ENCODE measurements around the gene HDAC9. TPM values are rescaled to one million over a fixed set of nuclear protein-coding genes. Genes with fewer than 3 reads are reported as not detected.

The HDAC9 gene
- total and polyA plus RNA-seq, 2 experiments from 2014 or later, result 3.7 to 9.4 TPM

DNA sequence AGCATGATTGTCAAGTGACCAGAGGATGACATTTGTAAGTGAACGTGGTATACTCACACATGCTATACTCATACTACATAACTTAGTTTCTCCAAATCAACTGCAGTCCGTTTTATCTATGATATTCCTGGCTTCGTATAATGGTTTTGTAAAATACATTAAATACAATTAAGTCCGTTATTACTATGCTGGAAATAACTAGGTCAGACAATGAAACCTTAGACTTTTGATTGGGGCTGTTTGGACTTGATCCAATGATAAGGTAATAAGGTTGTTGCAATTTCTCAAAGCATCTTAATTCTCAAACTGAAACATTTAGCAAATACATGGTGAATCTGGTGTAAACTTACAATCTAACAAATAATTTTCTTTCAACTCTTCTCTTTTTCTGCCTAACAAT, 504.9 kb downstream of the HDAC9 start:
- Histone ChIP-seq H3K4me3 (no peak overlapping the region), H3K27ac (no peak overlapping the region), H3K9me2 (replicated peaks; ENCODE audit: insufficient read depth) (no peaks in the 10 kb centered on the region), H3K36me3 (replicated peaks; ENCODE audit: insufficient read depth, low read depth) (no peaks in the 10 kb centered on the region), H3K79me2 (no peaks in the 10 kb centered on the region), H3K4me1 (ENCODE audit: insufficient read depth) (no peaks in the 10 kb centered on the region), H3K9me3 (ENCODE audit: low read depth) (no peaks in the 10 kb centered on the region), H4K20me1 (ENCODE audit: insufficient read depth, poor library complexity, severe bottlenecking) (no peaks in the 10 kb centered on the region), H3K27me3 (no peaks in the 10 kb centered on the region), H3K4me2 (no peak overlapping the region), H2AFZ (no peak overlapping the region)
- 79% methylated on average over 4 of the region's 4 CpGs for WGBS (ENCODE audit: low lambda C conversion rate, missing lambda C conversion rate)
- TF ChIP-seq EZH2 (IDR thresholded peaks at IDR 0.05; ENCODE audit: borderline replicate concordance), result no peak
- TF ChIP-seq, protein P1, sequence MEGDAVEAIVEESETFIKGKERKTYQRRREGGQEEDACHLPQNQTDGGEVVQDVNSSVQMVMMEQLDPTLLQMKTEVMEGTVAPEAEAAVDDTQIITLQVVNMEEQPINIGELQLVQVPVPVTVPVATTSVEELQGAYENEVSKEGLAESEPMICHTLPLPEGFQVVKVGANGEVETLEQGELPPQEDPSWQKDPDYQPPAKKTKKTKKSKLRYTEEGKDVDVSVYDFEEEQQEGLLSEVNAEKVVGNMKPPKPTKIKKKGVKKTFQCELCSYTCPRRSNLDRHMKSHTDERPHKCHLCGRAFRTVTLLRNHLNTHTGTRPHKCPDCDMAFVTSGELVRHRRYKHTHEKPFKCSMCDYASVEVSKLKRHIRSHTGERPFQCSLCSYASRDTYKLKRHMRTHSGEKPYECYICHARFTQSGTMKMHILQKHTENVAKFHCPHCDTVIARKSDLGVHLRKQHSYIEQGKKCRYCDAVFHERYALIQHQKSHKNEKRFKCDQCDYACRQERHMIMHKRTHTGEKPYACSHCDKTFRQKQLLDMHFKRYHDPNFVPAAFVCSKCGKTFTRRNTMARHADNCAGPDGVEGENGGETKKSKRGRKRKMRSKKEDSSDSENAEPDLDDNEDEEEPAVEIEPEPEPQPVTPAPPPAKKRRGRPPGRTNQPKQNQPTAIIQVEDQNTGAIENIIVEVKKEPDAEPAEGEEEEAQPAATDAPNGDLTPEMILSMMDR (IDR thresholded peaks at IDR 0.05; ENCODE audit: poor library complexity), result no peak
- TF ChIP-seq EZH2phosphoT487 (IDR thresholded peaks at IDR 0.05; ENCODE audit: low read depth, severe bottlenecking, unreplicated experiment), result no peak
- DNase-seq (ENCODE audit: low spot score), result no peak

DNA sequence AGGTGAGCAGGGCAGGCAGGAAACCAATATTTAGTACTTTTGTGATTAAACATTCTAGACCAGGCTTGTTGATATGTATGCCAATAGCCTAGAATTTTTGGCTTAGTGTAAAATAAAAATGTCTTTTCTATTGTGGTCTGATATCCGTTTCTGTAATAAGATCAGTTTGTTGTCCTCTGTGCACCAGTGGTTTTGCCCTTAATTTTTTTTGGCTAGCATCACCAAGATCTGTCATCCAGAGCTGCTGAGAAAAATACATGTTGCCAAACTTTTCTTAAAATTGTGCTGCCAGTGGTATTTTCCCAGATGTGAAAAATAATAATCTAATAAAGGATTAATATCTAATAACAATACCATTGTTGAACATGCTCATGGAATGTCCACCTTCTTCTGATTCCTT, 506.3 kb downstream of the HDAC9 start:
- no peaks in the 10 kb centered on the region for H3K27me3 ChIP-seq
- no peak overlapping the region for H3K27ac ChIP-seq
- no peak overlapping the region for H3K4me2 ChIP-seq
- WGBS (ENCODE audit: low lambda C conversion rate, missing lambda C conversion rate), result 75% methylated on average over 1 of the region's 1 CpG
- H3K36me3 ChIP-seq (replicated peaks; ENCODE audit: insufficient read depth, low read depth), result no peaks in the 10 kb centered on the region
- no peaks in the 10 kb centered on the region for H3K9me3 ChIP-seq (ENCODE audit: low read depth)
- TF ChIP-seq EZH2phosphoT487 (IDR thresholded peaks at IDR 0.05; ENCODE audit: low read depth, severe bottlenecking, unreplicated experiment) (no peak), EZH2 (IDR thresholded peaks at IDR 0.05; ENCODE audit: borderline replicate concordance) (no peak)
- TF ChIP-seq, protein P1 (IDR thresholded peaks at IDR 0.05; ENCODE audit: poor library complexity), result no peak
- no peaks in the 10 kb centered on the region for H3K79me2 ChIP-seq
- no peak for DNase-seq (ENCODE audit: low spot score)
- no peaks in the 10 kb centered on the region for H3K4me1 ChIP-seq (ENCODE audit: insufficient read depth)
- no peak overlapping the region for H2AFZ ChIP-seq
- no peak overlapping the region for H3K4me3 ChIP-seq
- H4K20me1 ChIP-seq (ENCODE audit: insufficient read depth, poor library complexity, severe bottlenecking), result no peaks in the 10 kb centered on the region
- no peaks in the 10 kb centered on the region for H3K9me2 ChIP-seq (replicated peaks; ENCODE audit: insufficient read depth)

DNA sequence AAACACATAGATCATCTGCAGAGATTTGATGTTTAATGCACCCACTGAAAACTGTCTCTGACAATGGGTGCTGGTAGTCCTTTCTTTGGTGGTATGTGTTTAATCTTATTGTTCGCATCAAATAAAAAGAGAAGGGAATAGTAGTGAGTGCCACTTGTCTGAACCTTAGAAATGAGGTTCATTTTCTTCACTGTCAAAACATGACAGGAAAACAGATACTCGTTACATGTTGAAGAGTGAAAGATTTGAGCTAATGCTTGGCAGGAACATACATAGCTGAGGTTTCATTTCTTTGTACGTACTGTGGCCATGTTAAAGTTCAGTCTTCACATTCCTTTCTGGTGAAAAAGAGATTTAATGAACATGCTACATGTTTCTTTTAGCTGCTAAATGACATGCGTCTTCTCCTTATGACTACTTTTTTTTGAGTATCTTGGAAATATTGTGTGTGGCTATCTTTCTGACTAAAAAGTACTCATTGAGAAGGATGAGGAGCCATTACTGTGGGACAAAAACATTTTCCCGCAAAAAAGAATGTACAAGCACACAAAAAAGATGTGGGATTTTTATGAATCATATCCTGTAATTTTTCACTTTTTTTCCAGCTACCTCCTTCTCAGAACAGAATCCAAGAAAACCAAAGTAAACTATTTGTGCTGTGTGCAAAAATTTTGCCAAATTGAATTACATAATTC, 513.8 kb downstream of the HDAC9 start:
- Histone ChIP-seq H3K36me3 (replicated peaks; ENCODE audit: insufficient read depth, low read depth) (no peaks in the 10 kb centered on the region), H3K9me2 (replicated peaks; ENCODE audit: insufficient read depth) (no peaks in the 10 kb centered on the region), H3K27me3 (no peaks in the 10 kb centered on the region), H3K4me1 (ENCODE audit: insufficient read depth) (no peaks in the 10 kb centered on the region), H3K4me3 (no peak overlapping the region), H4K20me1 (ENCODE audit: insufficient read depth, poor library complexity, severe bottlenecking) (no peaks in the 10 kb centered on the region), H3K4me2 (no peak overlapping the region), H3K9me3 (ENCODE audit: low read depth) (no peaks in the 10 kb centered on the region), H3K27ac (no peak overlapping the region), H3K79me2 (no peaks in the 10 kb centered on the region), H2AFZ (no peak overlapping the region)
- 85% methylated on average over 5 of the region's 5 CpGs for WGBS (ENCODE audit: low lambda C conversion rate, missing lambda C conversion rate)
- no peak for DNase-seq (ENCODE audit: low spot score)
- TF ChIP-seq EZH2 (IDR thresholded peaks at IDR 0.05; ENCODE audit: borderline replicate concordance), result no peak
- TF ChIP-seq, protein P1 (IDR thresholded peaks at IDR 0.05; ENCODE audit: poor library complexity), result no peak

DNA sequence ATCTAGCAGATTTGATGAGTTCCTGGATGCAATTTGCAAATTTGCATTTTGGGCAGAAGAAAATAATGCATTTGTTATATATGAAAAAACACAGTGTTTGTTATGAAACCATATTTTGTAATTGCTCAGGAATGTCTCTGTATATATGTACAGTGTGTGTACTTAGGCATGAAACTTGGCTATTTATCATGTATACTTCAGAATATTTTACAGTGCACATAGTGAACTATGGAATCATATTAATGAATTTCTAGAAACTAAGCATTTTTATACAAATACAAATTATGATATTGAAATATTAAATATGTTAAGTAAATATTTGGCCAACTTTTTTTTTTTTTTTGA, 514.4 kb downstream of the HDAC9 start:
- H3K9me3 ChIP-seq (ENCODE audit: low read depth), result no peaks in the 10 kb centered on the region
- H3K36me3 ChIP-seq (replicated peaks; ENCODE audit: insufficient read depth, low read depth), result no peaks in the 10 kb centered on the region
- TF ChIP-seq, protein P1 (IDR thresholded peaks at IDR 0.05; ENCODE audit: poor library complexity), result no peak
- TF ChIP-seq EZH2phosphoT487 (IDR thresholded peaks at IDR 0.05; ENCODE audit: low read depth, severe bottlenecking, unreplicated experiment), result no peak
- TF ChIP-seq EZH2 (IDR thresholded peaks at IDR 0.05; ENCODE audit: borderline replicate concordance), result no peak
- H4K20me1 ChIP-seq (ENCODE audit: insufficient read depth, poor library complexity, severe bottlenecking), result no peaks in the 10 kb centered on the region
- H3K79me2 ChIP-seq, result no peaks in the 10 kb centered on the region
- H3K4me2 ChIP-seq, result no peak overlapping the region
- no peak overlapping the region for H3K4me3 ChIP-seq
- no peak overlapping the region for H2AFZ ChIP-seq
- H3K27me3 ChIP-seq, result no peaks in the 10 kb centered on the region
- no peaks in the 10 kb centered on the region for H3K9me2 ChIP-seq (replicated peaks; ENCODE audit: insufficient read depth)
- no peak for DNase-seq (ENCODE audit: low spot score)
- H3K4me1 ChIP-seq (ENCODE audit: insufficient read depth), result no peaks in the 10 kb centered on the region
- no peak overlapping the region for H3K27ac ChIP-seq

Measured in hepatocyte (in vitro differentiated cells).